Central memory CD4-positive, alpha-beta T cell (primary cell): ENCODE data around the gene PCSK6.
A peak's percentile ranks its signal among the peaks of the same experiment; 100 is the strongest.

Experiments used
- DNase-seq: peaks from one replicate; pipeline ENCODE4 v3.0.0; 2022

PCSK6 gene

GRCh38 chr15:101267320-101268104 lies 222.0 kb downstream of the PCSK6 start:
- DNase-seq: no peak

GRCh38 chr15:101266787-101267186 lies 222.7 kb downstream of the PCSK6 start:
- DNase-seq: no peak

- DNase-seq: no peak
These were observed 223.5 kb downstream of the PCSK6 start for GRCh38 chr15:101266034-101266433.

- no peak for DNase-seq
These were observed 224.4 kb downstream of the PCSK6 start for GRCh38 chr15:101264911-101265641.

GRCh38 chr15:101264011-101264410 lies 225.5 kb downstream of the PCSK6 start:
- DNase-seq: no peak

GRCh38 chr15:101262551-101262950 lies 227.0 kb downstream of the PCSK6 start:
- DNase-seq: no peak

- peak; percentile 38 for DNase-seq
These were observed 231.0 kb downstream of the PCSK6 start for GRCh38 chr15:101258238-101259144.

GRCh38 chr15:101256757-101257156 lies 232.8 kb downstream of the PCSK6 start:
- DNase-seq: no peak

GRCh38 chr15:101255615-101256241 lies 233.8 kb downstream of the PCSK6 start:
- no peak for DNase-seq

GRCh38 chr15:101255051-101255395 lies 234.5 kb downstream of the PCSK6 start:
- DNase-seq: no peak

- DNase-seq: no peak
These were observed 235.1 kb downstream of the PCSK6 start for GRCh38 chr15:101254157-101255050.
